ENCODE data around the gene LVRN. TPM values are rescaled to one million over a fixed set of nuclear protein-coding genes. Genes with fewer than 3 reads are reported as not detected.

LVRN gene
- total RNA-seq, 4 donors from 2014 or later: 1.4 to 7.6 TPM; not detected in 2

- 69 to 76% methylated on average over 4 of the region's 4 CpGs for WGBS, 2 donors (ENCODE audit: low coverage in 1 of 2)
- intact Hi-C loops (cut with DNase I; ENCODE audit: low total_unique reads): no loop called here
- Histone ChIP-seq H3K4me1 (no peaks in the 10 kb centered on the region), H3K9me3 (no peaks in the 10 kb centered on the region), H3K36me3 (no peaks in the 10 kb centered on the region), H3K27me3 (no peaks in the 10 kb centered on the region), H3K4me3 (no peak overlapping the region), H3K27ac (no peak overlapping the region)
- TF ChIP-seq POLR2AphosphoS5 (IDR thresholded peaks at IDR 0.05) (no peak), POLR2A (IDR thresholded peaks at IDR 0.05) (no peak), EP300 (IDR thresholded peaks at IDR 0.05; ENCODE audit: low read depth) (no peak)
- TF ChIP-seq, protein P1, sequence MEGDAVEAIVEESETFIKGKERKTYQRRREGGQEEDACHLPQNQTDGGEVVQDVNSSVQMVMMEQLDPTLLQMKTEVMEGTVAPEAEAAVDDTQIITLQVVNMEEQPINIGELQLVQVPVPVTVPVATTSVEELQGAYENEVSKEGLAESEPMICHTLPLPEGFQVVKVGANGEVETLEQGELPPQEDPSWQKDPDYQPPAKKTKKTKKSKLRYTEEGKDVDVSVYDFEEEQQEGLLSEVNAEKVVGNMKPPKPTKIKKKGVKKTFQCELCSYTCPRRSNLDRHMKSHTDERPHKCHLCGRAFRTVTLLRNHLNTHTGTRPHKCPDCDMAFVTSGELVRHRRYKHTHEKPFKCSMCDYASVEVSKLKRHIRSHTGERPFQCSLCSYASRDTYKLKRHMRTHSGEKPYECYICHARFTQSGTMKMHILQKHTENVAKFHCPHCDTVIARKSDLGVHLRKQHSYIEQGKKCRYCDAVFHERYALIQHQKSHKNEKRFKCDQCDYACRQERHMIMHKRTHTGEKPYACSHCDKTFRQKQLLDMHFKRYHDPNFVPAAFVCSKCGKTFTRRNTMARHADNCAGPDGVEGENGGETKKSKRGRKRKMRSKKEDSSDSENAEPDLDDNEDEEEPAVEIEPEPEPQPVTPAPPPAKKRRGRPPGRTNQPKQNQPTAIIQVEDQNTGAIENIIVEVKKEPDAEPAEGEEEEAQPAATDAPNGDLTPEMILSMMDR (IDR thresholded peaks at IDR 0.05): no peak
- no peak for DNase-seq
- in situ Hi-C loops (cut with MboI; ENCODE audit: low pct_ligation_motif_present in 1 of 4, low pct_unique_long_range_greater_than_20kb in 1 of 4, low sequenced_read_pairs in 3 of 4): no loop called here
Measured at GRCh38 chr5:115939059-115939458, 23.2 kb upstream of the LVRN start.

DNA sequence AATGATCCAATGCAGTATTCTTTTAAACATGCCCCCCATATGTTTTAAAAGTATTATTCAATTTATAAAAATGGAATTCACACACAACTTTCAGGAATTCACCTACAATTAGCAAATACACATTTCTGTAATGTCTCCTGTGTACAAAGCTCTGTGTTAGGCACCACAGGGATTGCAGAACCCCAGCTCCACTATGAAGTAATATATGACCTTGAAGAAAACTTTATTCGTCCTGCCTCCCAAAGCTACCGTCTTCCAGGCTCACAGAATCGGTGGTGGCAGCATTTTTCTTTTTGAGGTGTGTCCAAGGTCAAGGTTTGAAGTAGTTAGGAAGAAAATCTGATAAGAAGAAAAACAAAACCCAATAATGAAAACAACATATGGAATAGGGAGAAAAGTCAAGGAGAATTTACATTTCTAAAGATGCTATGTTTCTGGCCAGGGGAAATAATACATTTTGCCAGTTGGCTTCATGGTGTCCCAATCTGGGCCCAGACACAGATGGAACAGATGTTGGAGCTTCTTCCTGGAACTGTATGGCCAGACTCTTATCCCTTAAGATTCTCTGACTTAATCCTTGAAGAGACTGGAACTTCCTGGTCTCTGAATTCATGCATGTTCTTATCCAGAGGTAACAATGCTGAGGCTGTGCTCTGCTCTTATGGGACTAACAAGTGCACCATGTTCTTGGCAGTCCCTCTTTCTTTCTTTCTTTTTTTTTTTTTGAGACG is 22.0 kb upstream of the LVRN start:
- 66% methylated on average over 3 of the region's 4 CpGs; no CpG with 5 or more reads in 1 of the 2 donors for WGBS, 2 donors (ENCODE audit: low coverage in 1 of 2)
- no peaks in the 10 kb centered on the region for H3K9me3 ChIP-seq
- no peak overlapping the region for H3K27ac ChIP-seq
- no peaks in the 10 kb centered on the region for H3K4me1 ChIP-seq
- in situ Hi-C loops (cut with MboI; ENCODE audit: low pct_ligation_motif_present in 1 of 4, low pct_unique_long_range_greater_than_20kb in 1 of 4, low sequenced_read_pairs in 3 of 4) (no loop called here), intact Hi-C loops (cut with DNase I; ENCODE audit: low total_unique reads) (no loop called here)
- no peak for TF ChIP-seq POLR2A (IDR thresholded peaks at IDR 0.05)
- TF ChIP-seq POLR2AphosphoS5 (IDR thresholded peaks at IDR 0.05): no peak
- TF ChIP-seq, protein P1 (IDR thresholded peaks at IDR 0.05): no peak
- no peak for TF ChIP-seq EP300 (IDR thresholded peaks at IDR 0.05; ENCODE audit: low read depth)
- H3K4me3 ChIP-seq: no peak overlapping the region
- no peak for DNase-seq
- H3K27me3 ChIP-seq: no peaks in the 10 kb centered on the region
- no peaks in the 10 kb centered on the region for H3K36me3 ChIP-seq

DNA sequence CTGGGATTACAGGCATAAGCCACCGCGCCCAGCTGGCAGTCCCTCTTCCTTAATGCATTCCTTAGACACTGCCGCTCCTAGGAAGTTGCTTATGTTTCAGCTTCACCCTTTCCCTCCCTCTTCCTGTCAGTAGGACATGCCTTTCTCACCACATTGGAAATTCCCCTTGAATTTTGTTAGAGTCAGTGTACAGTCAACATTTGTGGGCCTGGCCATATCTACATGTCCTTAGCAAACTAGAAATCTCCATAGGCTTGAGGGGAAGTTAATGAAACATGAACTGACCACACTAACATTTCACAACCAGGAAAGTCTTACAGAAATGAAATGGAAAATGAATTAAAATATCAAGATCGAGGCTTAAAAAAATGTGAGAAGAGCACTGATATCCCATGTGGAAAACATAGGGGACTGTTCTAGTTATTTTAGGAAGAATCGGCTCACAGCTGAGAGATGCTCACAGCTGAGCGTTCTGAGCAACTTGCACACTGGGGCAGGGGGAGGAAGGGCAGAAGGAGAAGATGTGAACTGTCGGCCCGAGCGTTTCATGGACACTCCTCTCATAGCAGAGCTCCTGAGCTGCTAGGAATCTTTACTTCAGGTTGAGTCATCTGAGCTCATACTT is 21.1 kb upstream of the LVRN start:
- Histone ChIP-seq H3K4me3 (no peak overlapping the region), H3K27me3 (no peaks in the 10 kb centered on the region), H3K4me1 (no peaks in the 10 kb centered on the region), H3K36me3 (no peaks in the 10 kb centered on the region), H3K9me3 (no peaks in the 10 kb centered on the region), H3K27ac (no peak overlapping the region)
- no peak for TF ChIP-seq POLR2A (IDR thresholded peaks at IDR 0.05)
- TF ChIP-seq, protein P1 (IDR thresholded peaks at IDR 0.05): no peak
- no peak for TF ChIP-seq POLR2AphosphoS5 (IDR thresholded peaks at IDR 0.05)
- TF ChIP-seq EP300 (IDR thresholded peaks at IDR 0.05; ENCODE audit: low read depth): no peak
- DNase-seq: no peak
- intact Hi-C loops (cut with DNase I; ENCODE audit: low total_unique reads): no loop called here
- in situ Hi-C loops (cut with MboI; ENCODE audit: low pct_ligation_motif_present in 1 of 4, low pct_unique_long_range_greater_than_20kb in 1 of 4, low sequenced_read_pairs in 3 of 4): no loop called here
- 71 to 83% methylated on average over 6 to 9 of the region's 9 CpGs for WGBS, 2 donors (ENCODE audit: low coverage in 1 of 2)

DNA sequence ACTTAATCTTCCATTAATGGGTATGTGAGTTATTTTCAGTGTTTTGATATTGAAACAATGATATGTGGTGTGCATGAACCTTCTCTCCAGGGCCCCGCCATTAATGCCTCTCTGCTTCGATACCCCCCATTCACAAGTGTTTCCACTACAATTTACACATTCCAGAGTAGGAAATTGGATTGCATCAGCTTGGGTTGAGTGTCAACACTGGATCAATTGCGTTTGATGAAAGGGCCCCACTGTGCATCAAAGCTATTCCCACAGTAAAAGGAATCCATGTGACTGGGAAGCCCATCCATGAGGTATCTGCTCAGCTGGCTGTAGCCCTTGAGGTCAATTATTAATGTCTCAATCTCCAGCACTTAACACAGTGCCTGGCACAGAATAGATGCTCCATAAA is 17.8 kb upstream of the LVRN start:
- intact Hi-C loops (cut with DNase I; ENCODE audit: low total_unique reads) (no loop called here), in situ Hi-C loops (cut with MboI; ENCODE audit: low pct_ligation_motif_present in 1 of 4, low pct_unique_long_range_greater_than_20kb in 1 of 4, low sequenced_read_pairs in 3 of 4) (no loop called here)
- H3K4me1 ChIP-seq: no peaks in the 10 kb centered on the region
- no peak for DNase-seq
- no peaks in the 10 kb centered on the region for H3K36me3 ChIP-seq
- no peak overlapping the region for H3K27ac ChIP-seq
- H3K4me3 ChIP-seq: no peak overlapping the region
- TF ChIP-seq EP300 (IDR thresholded peaks at IDR 0.05; ENCODE audit: low read depth) (no peak), POLR2A (IDR thresholded peaks at IDR 0.05) (no peak), POLR2AphosphoS5 (IDR thresholded peaks at IDR 0.05) (no peak)
- TF ChIP-seq, protein P1 (IDR thresholded peaks at IDR 0.05): no peak
- whole genome bisulfite sequencing, 2 donors (ENCODE audit: low coverage in 1 of 2): 78 to 79% methylated on average over 2 to 3 of the region's 3 CpGs
- no peaks in the 10 kb centered on the region for H3K27me3 ChIP-seq
- H3K9me3 ChIP-seq: no peaks in the 10 kb centered on the region
